GM23338 (cell line): ENCODE data around the gene CDKN2AIPNL.

Source experiments
- CREB1 ChIP-seq: fragments of 250-450 bp; sonication (Bioruptor Pico); IDR thresholded peaks from 2 replicates; pipeline ENCODE4 v1.5.0; 2020; ENCODE audit warnings: low read depth, mild to moderate bottlenecking, moderate library complexity
- CTCF ChIP-seq, 2 experiments: fragments of 200-600 bp in 1 of 2; sonication (generic) in 1 of 2; conservative IDR thresholded peaks; 2 replicates each; pipeline versions ENCODE4 v1.5.1 to v1.6.1; 2016 to 2017; ENCODE audit warnings: antibody characterized with exemption in 2 of 2, low read depth in 2 of 2, mild to moderate bottlenecking in 2 of 2, moderate library complexity in 1 of 2
- EZH2 ChIP-seq: fragments of 200-600 bp; sonication (generic); IDR thresholded peaks from one replicate; pipeline ENCODE4 v1.8.0; 2017; ENCODE audit warnings: antibody characterized with exemption, mild to moderate bottlenecking, low read depth; ENCODE audit not compliant: unreplicated experiment
- JUNB ChIP-seq: IDR thresholded peaks from one replicate; pipeline ENCODE4 v1.6.1; 2016; ENCODE audit warnings: antibody characterized with exemption; ENCODE audit not compliant: unreplicated experiment
- POLR2AphosphoS5 ChIP-seq: IDR thresholded peaks from 2 replicates; pipeline ENCODE4 v1.6.1; 2016; ENCODE audit warnings: antibody characterized with exemption, low read depth

GRCh38 chr5:134446938-134447337, 35.3 kb upstream of the CDKN2AIPNL start:
- no peak for TF ChIP-seq CTCF (conservative IDR thresholded peaks at IDR 0.05; ENCODE audit: low read depth in 2 of 2)
- no peak for TF ChIP-seq EZH2
- no peak for TF ChIP-seq CREB1
- TF ChIP-seq JUNB: no peak
- TF ChIP-seq POLR2AphosphoS5: no peak
